AG04449 (cell line): Measurements from ENCODE around the gene ZFAND3.

ENCODE experiments used
- CTCF ChIA-PET: fragments of 350-600 bp; formaldehyde crosslinking; extraction: SDS; loops from one replicate; lab custom pipeline; 2021; ENCODE audit warnings: antibody characterized with exemption; lab: Yijun Ruan, JAX
- POLR2A ChIA-PET: fragments of 400-600, 350-600 bp; formaldehyde crosslinking; extraction: SDS; loops from one replicate; lab custom pipeline; 2020; ENCODE audit warnings: antibody characterized with exemption, inconsistent platforms; lab: Yijun Ruan, JAX
- DNase-seq: peaks from one replicate; pipeline ENCODE4 v3.0.0-alpha.2; 2010; ENCODE audit warnings: low read depth, low spot score
- H3K4me3 ChIP-seq: 2 replicates; pipeline ENCODE4 v1.5.1; 2011; ENCODE audit warnings: low read depth, mild to moderate bottlenecking, control low read depth, low read length
- CTCF ChIP-seq: IDR thresholded peaks from one replicate; pipeline ENCODE4 v1.5.1; 2011; ENCODE audit warnings: mild to moderate bottlenecking, moderate library complexity, low read length, control low read depth, inconsistent platforms; ENCODE audit not compliant: insufficient read depth; ENCODE audit errors: missing control alignments

Gene ZFAND3

GRCh38 chr6:37826188-37826587, 6.7 kb downstream of the ZFAND3 start:
- ChIA-PET CTCF (interaction anchor here (0.7 kb wide), 1 partner anchor 46 kb away, joined by 3 read pairs; no protein-coding TSS in a partner anchor), POLR2A (interaction anchor here (0.6 to 2.0 kb wide), 2 partner anchors 7 to 42 kb away, joined by 3 to 7 read pairs; partner anchors contain the start of gene ZFAND3)
- DNase-seq, result no peak
- no peak for TF ChIP-seq CTCF
- no peak overlapping the region for H3K4me3 ChIP-seq

- no peak for DNase-seq
- ChIA-PET CTCF (interaction anchor here (1.0 kb wide), 1 partner anchor 10 kb away, joined by 3 read pairs; no protein-coding TSS in a partner anchor), POLR2A (interaction anchor here (2.0 kb wide), 1 partner anchor 8 kb away, joined by 7 read pairs; the partner anchor contains the start of gene ZFAND3)
- H3K4me3 ChIP-seq, result no peak overlapping the region
- TF ChIP-seq CTCF, result no peak
Observed at GRCh38 chr6:37826993-37827392, 7.5 kb downstream of the ZFAND3 start.

- DNase-seq, result no peak
- CTCF ChIA-PET, result interaction anchor here (0.9 to 1.0 kb wide), 4 partner anchors 11 to 135 kb away, joined by 3 to 7 read pairs (median 4); no protein-coding TSS in a partner anchor
- TF ChIP-seq CTCF, result no peak
- H3K4me3 ChIP-seq, result no peak overlapping the region
- POLR2A ChIA-PET, result interaction anchor here (0.6 to 2.0 kb wide), 2 partner anchors 9 to 81 kb away, joined by 3 to 7 read pairs; partner anchors contain the start of gene ZFAND3
Observed at GRCh38 chr6:37827603-37828265, 8.2 kb downstream of the ZFAND3 start.

GRCh38 chr6:37830225-37830624, 10.7 kb downstream of the ZFAND3 start:
- H3K4me3 ChIP-seq, result no peak overlapping the region
- ChIA-PET POLR2A (no interaction called here), CTCF (interaction anchor here (1.1 kb wide), 1 partner anchor 47 kb away, joined by 3 read pairs; no protein-coding TSS in a partner anchor)
- no peak for DNase-seq
- TF ChIP-seq CTCF, result no peak

GRCh38 chr6:37831457-37831856, 11.9 kb downstream of the ZFAND3 start:
- no peak for DNase-seq
- POLR2A ChIA-PET, result no interaction called here
- H3K4me3 ChIP-seq, result no peak overlapping the region
- CTCF ChIA-PET, result interaction anchor here (0.7 to 1.1 kb wide), 2 partner anchors 11 to 46 kb away, joined by 3 read pairs; no protein-coding TSS in a partner anchor
- no peak for TF ChIP-seq CTCF

DNA sequence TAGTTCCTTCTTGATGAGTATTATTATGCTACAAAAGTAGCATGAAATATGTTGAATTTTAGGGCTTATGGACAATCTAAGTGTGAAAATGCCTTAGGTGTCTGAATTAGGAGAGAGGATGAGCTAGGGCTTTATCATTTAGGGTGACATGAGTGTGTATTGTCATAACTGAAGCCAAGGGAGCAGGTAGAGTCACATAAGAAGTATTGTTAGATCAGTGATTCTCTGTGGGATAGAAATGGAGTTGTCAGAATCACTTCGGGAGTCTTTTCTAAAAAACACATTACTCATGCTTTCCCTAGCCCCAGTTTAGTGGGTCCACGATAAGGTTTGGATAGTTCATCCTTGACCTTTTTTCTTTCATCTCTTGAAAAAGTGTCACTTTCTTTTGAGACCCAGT, 16.4 kb downstream of the ZFAND3 start:
- no peak for TF ChIP-seq CTCF
- CTCF ChIA-PET, result no interaction called here
- POLR2A ChIA-PET, result no interaction called here
- no peak for DNase-seq
- no peak overlapping the region for H3K4me3 ChIP-seq
